T-helper 1 cell treated with Interleukin-12 subunit alpha and Interleukin-12 subunit beta and Interleukin-4 antibody, amounts not matched to agents 30 ng/mL and 1 ng/mL, for 36 hours (primary cell): Measurements from ENCODE around the gene ACVR1B. TPM values are rescaled to one million over a fixed set of nuclear protein-coding genes. Genes with fewer than 3 reads are reported as not detected.

Experiments used
- intact Hi-C: fragments of 100-400 bp; cut with micrococcal nuclease; formaldehyde crosslinking; loops from one replicate; pipeline ENCODE4 v1.15.1; 2024
- total RNA-seq: library from RNA; stranded (reverse); gene quantifications from 2 replicates; pipeline ENCODE4 v1.2.3, GENCODE V29; 2022

Gene ACVR1B
- total RNA-seq, 1 donor from 2014 or later = 4.7 TPM

- intact Hi-C loops = no loop called here
Observed at GRCh38 chr12:52018433-52019112, 67.1 kb downstream of the ACVR1B start.

- intact Hi-C loops = no loop called here
Observed at GRCh38 chr12:52019113-52019770, 67.7 kb downstream of the ACVR1B start.

- intact Hi-C loops = loop anchor here (1.0 to 10.0 kb wide), 3 partner anchors 27 to 984 kb away; partner anchors contain the start of gene EIF4B
Observed at GRCh38 chr12:52020539-52021336, 69.2 kb downstream of the ACVR1B start.

- intact Hi-C loops = loop anchor here (1.0 to 10.0 kb wide), 5 partner anchors 16 to 982 kb away; partner anchors contain the start of genes ACVR1B, EIF4B and SLC4A8
Observed at GRCh38 chr12:52022841-52023181, 71.3 kb downstream of the ACVR1B start.

- intact Hi-C loops = loop anchor here (1.0 to 10.0 kb wide), 5 partner anchors 16 to 981 kb away; partner anchors contain the start of genes ACVR1B, EIF4B and SLC4A8
Observed at GRCh38 chr12:52023182-52023975, 71.9 kb downstream of the ACVR1B start.

- intact Hi-C loops = loop anchor here (1.0 to 10.0 kb wide), 7 partner anchors 17 to 981 kb away; partner anchors contain the start of genes ACVR1B, EIF4B and SLC4A8
Observed at GRCh38 chr12:52023976-52024688, 72.6 kb downstream of the ACVR1B start.

- intact Hi-C loops = loop anchor here (1.0 to 10.0 kb wide), 12 partner anchors 8 to 980 kb away; partner anchors contain the start of genes ATG101, EIF4B and NR4A1
Observed at GRCh38 chr12:52024845-52025230, 73.3 kb downstream of the ACVR1B start.

GRCh38 chr12:52026263-52026662 is 74.8 kb downstream of the ACVR1B start:
- intact Hi-C loops = loop anchor here (10.0 kb wide), 1 partner anchor 979 kb away; the partner anchor contains the start of gene EIF4B

- intact Hi-C loops = loop anchor here (10.0 kb wide), 1 partner anchor 978 kb away; the partner anchor contains the start of gene EIF4B
Observed at GRCh38 chr12:52027085-52027843, 75.8 kb downstream of the ACVR1B start.

GRCh38 chr12:52029685-52030084 is 78.2 kb downstream of the ACVR1B start:
- intact Hi-C loops = loop anchor here (2.0 to 10.0 kb wide), 2 partner anchors 81 to 975 kb away; partner anchors contain the start of gene EIF4B

GRCh38 chr12:52032446-52032803 is 80.9 kb downstream of the ACVR1B start:
- intact Hi-C loops = no loop called here

- intact Hi-C loops = loop anchor here (1.0 kb wide), 3 partner anchors 8 to 36 kb away; partner anchors contain the start of genes ATG101 and NR4A1
Observed at GRCh38 chr12:52032804-52033445, 81.4 kb downstream of the ACVR1B start.

GRCh38 chr12:52033446-52034140 is 82.1 kb downstream of the ACVR1B start:
- intact Hi-C loops = loop anchor here (1.0 kb wide), 3 partner anchors 8 to 36 kb away; partner anchors contain the start of genes ATG101 and NR4A1

GRCh38 chr12:52035190-52035589 is 83.7 kb downstream of the ACVR1B start:
- intact Hi-C loops = no loop called here

- intact Hi-C loops = no loop called here
Observed at GRCh38 chr12:52035926-52036325, 84.4 kb downstream of the ACVR1B start.

GRCh38 chr12:52036587-52037171 is 85.2 kb downstream of the ACVR1B start:
- intact Hi-C loops = loop anchor here (1.0 kb wide), 2 partner anchors 15 to 33 kb away; partner anchors contain the start of genes ATG101 and NR4A1

- intact Hi-C loops = loop anchor here (1.0 kb wide), 2 partner anchors 14 to 32 kb away; partner anchors contain the start of genes ATG101 and NR4A1
Observed at GRCh38 chr12:52037248-52037861, 85.9 kb downstream of the ACVR1B start.
